Psoas muscle (tissue), 8 donors: ENCODE data around the gene SPATA25. TPM values are rescaled to one million over a fixed set of nuclear protein-coding genes. Genes with fewer than 3 reads are reported as not detected.

Experiments used
- ATAC-seq, 4 donors: fragments of 200-7000 bp; cut with Tn5 transposase; one replicate each; pipeline ENCODE4 v1.9.1; 2020; ENCODE audit warnings: moderate library complexity in 3 of 4, mild to moderate bottlenecking in 2 of 4
- DNase-seq, 2 donors: peaks; one replicate each; pipeline ENCODE4 v3.0.0-alpha.2; 2020
- H3K27ac ChIP-seq: fragments of 200-600 bp; one replicate; pipeline ENCODE4 v1.8.0; 2022
- H3K27me3 ChIP-seq, 3 donors: fragments of 200-600 bp in 1 of 3; one replicate each; pipeline versions ENCODE4 v1.6.1 to v1.8.0; 2013 to 2022; ENCODE audit warnings: low read length in 2 of 3, mild to moderate bottlenecking in 2 of 3, moderate library complexity in 1 of 3; ENCODE audit not compliant: insufficient read depth in 3 of 3
- H3K36me3 ChIP-seq, 2 donors: fragments of 200-600 bp in 1 of 2; one replicate each; pipeline versions ENCODE4 v1.6.1 to v1.8.0; 2013 to 2022; ENCODE audit warnings: low read depth in 1 of 2, mild to moderate bottlenecking in 1 of 2, moderate library complexity in 1 of 2; ENCODE audit not compliant: insufficient read depth in 1 of 2
- H3K4me1 ChIP-seq: fragments of 200-600 bp; one replicate; pipeline ENCODE4 v1.8.0; 2022
- H3K4me3 ChIP-seq: fragments of 200-600 bp; one replicate; pipeline ENCODE4 v1.8.0; 2022; ENCODE audit warnings: mild to moderate bottlenecking
- H3K9me3 ChIP-seq: fragments of 200-600 bp; one replicate; pipeline ENCODE4 v1.8.0; 2022
- WGBS, 3 donors: extraction: QIAGEN DNeasy Blood & Tissue Kit; methylation state at CpG; one replicate each; pipeline versions ENCODE4 v1.1.6 to v1.1.7; 2013; 5-methylcytosine and 5-hydroxymethylcytosine counted together
- intact Hi-C, 2 donors: fragments of 100-400 bp; cut with DNase I; formaldehyde crosslinking; loops; one replicate each; pipeline versions ENCODE4 v1.11.0 to v1.14.2; 2022
- polyA plus RNA-seq, 3 donors: library from polyadenylated mRNA; stranded (reverse); fragments of 200-250 nt; gene quantifications; one replicate each; pipeline ENCODE4 v1.2.3, GENCODE V29; 2013
- total RNA-seq, 4 donors: library from RNA; stranded (reverse); fragmentation: NEBNext Ultra II Directional in 2 of 4; extraction: Animal tissue kit (Norgen Biotek cat#: 25700) in 2 of 4; gene quantifications; one replicate each; pipeline versions ENCODE4 v1.2.1 to v1.2.4, GENCODE V29; 2021 to 2023
- TF ChIP-seq, protein P1 (sequence below): fragments of 200-600 bp; IDR thresholded peaks from one replicate; pipeline ENCODE4 v1.8.0; 2022; ENCODE audit warnings: antibody characterized with exemption
- donor health status: healthy with polysubstance abuse.
- donor health status: DM: no; HTN: no; CAD: no; lungs with moderate emphysema.
- donor health status: Bipolar disorder and iron deficiency.
- donor health status: healthy.
- donor health status: DM: yes; HTN: yes; CAD: no.
- donor health status: DM: no; HTN: no; CAD: no.
- donor health status: DM: no; HTN: no; CAD: no.
- donor health status: DM: yes; HTN: yes; CAD: no.

The SPATA25 gene
- total and polyA plus RNA-seq, 7 donors: 1.0 to 2.7 (median 1.6) TPM

GRCh38 chr20:45867819-45868176 lies 19.6 kb downstream of the SPATA25 start:
- Histone ChIP-seq H3K4me1 (no peaks in the 10 kb centered on the region), H3K27me3 (no peaks in the 10 kb centered on the region), H3K27ac (no peak overlapping the region), H3K36me3 (no peaks in the 10 kb centered on the region), H3K4me3 (no peak overlapping the region), H3K9me3 (no peaks in the 10 kb centered on the region)
- DNase-seq: no peak
- intact Hi-C loops: no loop called here
- TF ChIP-seq, protein P1, sequence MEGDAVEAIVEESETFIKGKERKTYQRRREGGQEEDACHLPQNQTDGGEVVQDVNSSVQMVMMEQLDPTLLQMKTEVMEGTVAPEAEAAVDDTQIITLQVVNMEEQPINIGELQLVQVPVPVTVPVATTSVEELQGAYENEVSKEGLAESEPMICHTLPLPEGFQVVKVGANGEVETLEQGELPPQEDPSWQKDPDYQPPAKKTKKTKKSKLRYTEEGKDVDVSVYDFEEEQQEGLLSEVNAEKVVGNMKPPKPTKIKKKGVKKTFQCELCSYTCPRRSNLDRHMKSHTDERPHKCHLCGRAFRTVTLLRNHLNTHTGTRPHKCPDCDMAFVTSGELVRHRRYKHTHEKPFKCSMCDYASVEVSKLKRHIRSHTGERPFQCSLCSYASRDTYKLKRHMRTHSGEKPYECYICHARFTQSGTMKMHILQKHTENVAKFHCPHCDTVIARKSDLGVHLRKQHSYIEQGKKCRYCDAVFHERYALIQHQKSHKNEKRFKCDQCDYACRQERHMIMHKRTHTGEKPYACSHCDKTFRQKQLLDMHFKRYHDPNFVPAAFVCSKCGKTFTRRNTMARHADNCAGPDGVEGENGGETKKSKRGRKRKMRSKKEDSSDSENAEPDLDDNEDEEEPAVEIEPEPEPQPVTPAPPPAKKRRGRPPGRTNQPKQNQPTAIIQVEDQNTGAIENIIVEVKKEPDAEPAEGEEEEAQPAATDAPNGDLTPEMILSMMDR: no peak
- no peak for ATAC-seq

DNA sequence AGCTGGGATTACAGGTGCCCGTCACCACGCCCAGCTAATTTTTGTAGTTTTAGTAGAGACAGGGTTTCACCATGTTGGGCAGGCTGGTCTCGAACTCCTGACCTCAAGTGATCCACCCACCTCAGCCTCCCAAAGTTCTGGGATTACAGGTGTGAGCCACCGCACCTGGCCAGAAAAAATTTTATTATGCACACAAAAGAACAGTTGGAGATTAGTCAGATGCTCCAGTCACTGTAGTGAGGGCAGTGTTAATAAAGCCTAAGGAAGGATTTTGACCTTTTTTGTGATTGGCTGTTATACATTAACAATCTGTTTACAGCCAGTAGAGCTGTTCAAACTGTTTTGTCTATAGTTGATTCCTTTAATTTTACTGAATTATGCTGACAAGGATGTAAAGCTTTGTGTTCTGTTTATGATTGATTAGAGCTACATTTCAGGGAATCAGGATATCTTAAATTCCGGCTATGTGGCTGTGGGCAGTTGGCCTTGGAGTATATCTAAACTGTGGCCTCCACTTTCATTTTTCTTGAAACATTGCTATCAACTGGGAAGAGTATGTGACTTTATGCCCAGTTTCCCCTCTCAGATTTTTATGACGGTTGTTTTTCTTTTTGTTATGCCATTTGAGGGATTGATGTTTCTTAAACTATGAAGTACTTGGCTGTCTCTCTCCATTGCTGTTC lies 20.1 kb downstream of the SPATA25 start:
- intact Hi-C loops: no loop called here
- H3K4me1 ChIP-seq: no peaks in the 10 kb centered on the region
- TF ChIP-seq, protein P1: no peak
- ATAC-seq (no peak), DNase-seq (no peak)
- WGBS, 3 donors: 90 to 92% (median 90%) methylated on average over 6 of the region's 6 CpGs
- no peak overlapping the region for H3K4me3 ChIP-seq
- H3K36me3 ChIP-seq: no peaks in the 10 kb centered on the region
- no peak overlapping the region for H3K27ac ChIP-seq
- H3K9me3 ChIP-seq: no peaks in the 10 kb centered on the region
- H3K27me3 ChIP-seq: no peaks in the 10 kb centered on the region

GRCh38 chr20:45866454-45866853 lies 21.0 kb downstream of the SPATA25 start:
- DNase-seq (no peak), ATAC-seq (no peak)
- no peaks in the 10 kb centered on the region for H3K27me3 ChIP-seq
- H3K9me3 ChIP-seq: no peaks in the 10 kb centered on the region
- no peaks in the 10 kb centered on the region for H3K36me3 ChIP-seq
- H3K4me3 ChIP-seq: no peak overlapping the region
- H3K4me1 ChIP-seq: no peaks in the 10 kb centered on the region
- TF ChIP-seq, protein P1: no peak
- 90 to 93% (median 91%) methylated on average over 5 of the region's 5 CpGs for WGBS, 3 donors
- no peak overlapping the region for H3K27ac ChIP-seq
- intact Hi-C loops: no loop called here

DNA sequence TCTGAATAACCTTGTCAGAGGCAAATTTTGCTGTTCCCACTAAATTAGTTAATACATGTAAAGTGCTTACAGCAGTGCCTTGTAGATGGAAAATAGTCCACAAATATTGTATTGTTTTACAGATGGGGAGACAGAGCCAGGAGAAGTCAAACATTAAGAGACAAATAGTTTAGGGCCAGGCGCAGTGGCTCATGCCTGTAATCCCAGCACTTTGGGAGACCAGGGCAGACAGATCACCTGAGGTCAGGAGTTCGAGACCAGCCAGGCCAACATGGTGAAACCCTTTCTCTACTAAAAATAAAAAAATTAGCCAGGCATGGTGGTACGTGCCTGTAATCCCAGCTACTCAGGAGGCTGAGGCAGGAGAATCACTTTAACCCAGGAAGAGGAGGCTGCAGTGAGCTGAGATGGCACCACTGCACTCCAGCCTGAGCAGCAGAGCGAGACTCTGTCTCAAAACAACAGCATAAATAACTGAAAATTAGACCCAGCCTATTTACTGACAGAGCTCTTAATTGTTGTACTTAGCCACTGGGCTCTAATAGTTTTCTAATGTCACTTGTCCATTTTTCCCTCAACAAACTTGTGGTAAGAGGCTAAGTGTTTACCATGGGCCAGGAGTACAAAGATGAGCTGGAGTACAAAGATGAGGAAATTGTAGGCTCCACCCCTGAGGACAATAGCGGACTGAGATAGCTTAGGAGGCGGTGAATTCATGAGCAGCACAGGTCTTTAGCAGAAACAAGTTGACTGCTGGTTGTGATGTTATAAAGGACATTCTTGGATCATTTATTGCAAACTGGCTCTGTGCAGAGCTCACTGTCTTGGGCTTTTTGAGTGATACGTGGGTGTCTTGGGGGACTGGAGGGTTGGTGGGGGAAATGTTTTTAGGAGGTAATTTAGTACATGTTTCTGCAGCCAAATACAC lies 23.6 kb downstream of the SPATA25 start:
- Histone ChIP-seq H3K4me1 (no peaks in the 10 kb centered on the region), H3K9me3 (no peaks in the 10 kb centered on the region), H3K27ac (no peak overlapping the region), H3K27me3 (no peaks in the 10 kb centered on the region), H3K4me3 (no peak overlapping the region), H3K36me3 (no peaks in the 10 kb centered on the region)
- 89 to 92% (median 91%) methylated on average over 7 of the region's 7 CpGs for WGBS, 3 donors
- no peak for ATAC-seq
- TF ChIP-seq, protein P1: no peak
- DNase-seq: no peak
- intact Hi-C loops: no loop called here
